B cell (primary cell): Measurements from ENCODE around the gene C20orf204.

Experiments used
- EZH2 ChIP-seq: IDR thresholded peaks from 2 replicates; pipeline ENCODE4 v1.6.1; 2012; ENCODE audit warnings: borderline replicate concordance, low read depth, mild to moderate bottlenecking, moderate library complexity, low read length; ENCODE audit not compliant: insufficient read depth, poor library complexity, severe bottlenecking
- TF ChIP-seq, protein P1 (sequence below): fragments of 200-600 bp; IDR thresholded peaks from one replicate; pipeline ENCODE4 v1.8.0; 2022; ENCODE audit warnings: antibody characterized with exemption, mild to moderate bottlenecking

DNA sequence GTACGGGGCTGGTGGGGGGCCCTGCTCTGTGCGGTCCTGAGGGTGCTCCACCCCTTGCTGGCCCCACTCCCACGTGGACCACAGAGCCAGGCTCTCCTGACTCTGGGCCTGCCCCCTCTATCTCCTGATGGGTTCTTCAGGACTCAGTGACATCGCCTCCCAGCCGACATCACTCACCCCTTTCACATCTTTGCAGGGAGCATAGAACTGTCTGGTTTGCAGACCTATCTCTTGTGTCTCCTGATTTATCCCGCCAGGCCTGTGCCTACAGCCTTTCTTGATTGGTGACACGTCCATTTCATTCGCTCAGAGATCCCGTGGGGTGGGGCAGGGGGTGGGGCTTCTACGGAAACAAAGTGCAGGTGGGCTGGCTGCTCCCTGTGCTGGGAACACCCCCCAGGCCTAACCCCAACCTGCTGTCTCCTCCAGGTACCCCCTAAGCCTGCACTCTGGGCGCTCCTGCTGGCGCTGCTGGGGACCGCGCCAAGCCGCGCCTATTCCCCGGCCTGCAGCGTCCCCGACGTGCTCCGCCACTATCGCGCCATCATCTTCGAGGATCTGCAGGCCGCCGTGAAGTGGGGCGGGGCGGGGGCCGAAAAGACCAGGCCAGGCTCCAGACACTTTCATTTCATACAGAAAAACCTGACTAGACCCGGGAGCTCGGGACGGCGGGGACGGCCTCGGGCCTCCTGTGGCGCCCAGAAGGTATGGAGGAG lies 1.7 kb downstream of the C20orf204 start:
- TF ChIP-seq, protein P1, sequence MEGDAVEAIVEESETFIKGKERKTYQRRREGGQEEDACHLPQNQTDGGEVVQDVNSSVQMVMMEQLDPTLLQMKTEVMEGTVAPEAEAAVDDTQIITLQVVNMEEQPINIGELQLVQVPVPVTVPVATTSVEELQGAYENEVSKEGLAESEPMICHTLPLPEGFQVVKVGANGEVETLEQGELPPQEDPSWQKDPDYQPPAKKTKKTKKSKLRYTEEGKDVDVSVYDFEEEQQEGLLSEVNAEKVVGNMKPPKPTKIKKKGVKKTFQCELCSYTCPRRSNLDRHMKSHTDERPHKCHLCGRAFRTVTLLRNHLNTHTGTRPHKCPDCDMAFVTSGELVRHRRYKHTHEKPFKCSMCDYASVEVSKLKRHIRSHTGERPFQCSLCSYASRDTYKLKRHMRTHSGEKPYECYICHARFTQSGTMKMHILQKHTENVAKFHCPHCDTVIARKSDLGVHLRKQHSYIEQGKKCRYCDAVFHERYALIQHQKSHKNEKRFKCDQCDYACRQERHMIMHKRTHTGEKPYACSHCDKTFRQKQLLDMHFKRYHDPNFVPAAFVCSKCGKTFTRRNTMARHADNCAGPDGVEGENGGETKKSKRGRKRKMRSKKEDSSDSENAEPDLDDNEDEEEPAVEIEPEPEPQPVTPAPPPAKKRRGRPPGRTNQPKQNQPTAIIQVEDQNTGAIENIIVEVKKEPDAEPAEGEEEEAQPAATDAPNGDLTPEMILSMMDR: no peak
- TF ChIP-seq EZH2: no peak
